Neural cell (in vitro differentiated cells): ENCODE data around the gene SND1. TPM values are rescaled to one million over a fixed set of nuclear protein-coding genes. Genes with fewer than 3 reads are reported as not detected.

ENCODE experiments used
- H2AFZ ChIP-seq: fragments of 200-600, 300-800 bp; sonication (generic), shearing (Covaris generic); 2 replicates; pipeline ENCODE4 v1.6.0; 2014; ENCODE audit warnings: low read depth, mild to moderate bottlenecking, antibody characterized with exemption, low read length, moderate library complexity
- H3F3A ChIP-seq: fragments of 200-600 bp; shearing (Covaris generic); 2 replicates; pipeline ENCODE4 v1.6.1; 2016; ENCODE audit warnings: mild to moderate bottlenecking, moderate library complexity, mixed read lengths, antibody characterized with exemption, low read length; ENCODE audit not compliant: insufficient read depth, poor library complexity, severe bottlenecking
- H3K27ac ChIP-seq: fragments of 200-600, 300-800 bp; sonication (generic), shearing (Covaris generic); 2 replicates; pipeline ENCODE4 v1.5.1; 2014; ENCODE audit warnings: mild to moderate bottlenecking, low read length, moderate library complexity
- H3K27me3 ChIP-seq: fragments of 300-800, 200-600 bp; sonication (generic), shearing (Covaris generic); 2 replicates; pipeline ENCODE4 v1.6.0; 2014; ENCODE audit warnings: mild to moderate bottlenecking, low read depth, low read length, moderate library complexity; ENCODE audit not compliant: insufficient read depth
- H3K36me3 ChIP-seq: fragments of 300-800, 200-600 bp; sonication (generic), shearing (Covaris generic); 2 replicates; pipeline ENCODE4 v1.5.1; 2014; ENCODE audit warnings: mild to moderate bottlenecking, antibody characterized with exemption, low read length, moderate library complexity; ENCODE audit not compliant: insufficient read depth
- H3K4me2 ChIP-seq: fragments of 300-800, 200-600 bp; sonication (generic), shearing (Covaris generic); 2 replicates; pipeline ENCODE4 v1.6.0; 2014; ENCODE audit warnings: mild to moderate bottlenecking, low read length
- H3K4me3 ChIP-seq: fragments of 300-800, 200-600 bp; sonication (generic), shearing (Covaris generic); 2 replicates; pipeline ENCODE4 v1.5.1; 2014; ENCODE audit warnings: mild to moderate bottlenecking, low read length, moderate library complexity
- H3K79me2 ChIP-seq: fragments of 200-600 bp; shearing (Covaris generic); replicated peaks from 2 replicates; pipeline ENCODE4 v1.6.0; 2014; ENCODE audit warnings: mild to moderate bottlenecking, low read length, moderate library complexity; ENCODE audit not compliant: insufficient read depth
- H3K9ac ChIP-seq: fragments of 300-800, 200-600 bp; sonication (generic), shearing (Covaris generic); 2 replicates; pipeline ENCODE4 v1.6.1; 2016; ENCODE audit warnings: mild to moderate bottlenecking, low read length, mixed read lengths
- H3K9me2 ChIP-seq: fragments of 200-600 bp; shearing (Covaris generic); 2 replicates; pipeline ENCODE4 v1.6.1; 2016; ENCODE audit warnings: mild to moderate bottlenecking, low read length, mixed read lengths; ENCODE audit not compliant: insufficient read depth
- H3K9me3 ChIP-seq: fragments of 200-600, 300-800 bp; sonication (generic), shearing (Covaris generic); 2 replicates; pipeline ENCODE4 v1.6.1; 2016; ENCODE audit warnings: mild to moderate bottlenecking, mixed run types, low read length, moderate library complexity, mixed read lengths
- H4K20me1 ChIP-seq: fragments of 200-600 bp; shearing (Covaris generic); 2 replicates; pipeline ENCODE4 v1.6.1; 2016; ENCODE audit warnings: mild to moderate bottlenecking, mixed run types; ENCODE audit not compliant: insufficient read depth
- CTCF ChIP-seq: fragments of 450-650 bp; IDR thresholded peaks from 2 replicates; pipeline ENCODE4 v1.5.1; 2014; ENCODE audit warnings: antibody characterized with exemption, mild to moderate bottlenecking, moderate library complexity; ENCODE audit not compliant: poor library complexity, severe bottlenecking
- EP300 ChIP-seq: fragments of 450-650 bp; conservative IDR thresholded peaks from 2 replicates; pipeline ENCODE4 v1.6.1; 2014; ENCODE audit warnings: antibody characterized with exemption, mild to moderate bottlenecking, moderate library complexity; ENCODE audit not compliant: poor library complexity, severe bottlenecking
- EZH2 ChIP-seq: fragments of 200-600, 300-800 bp; shearing (Covaris generic), sonication (generic); IDR thresholded peaks from 2 replicates; pipeline ENCODE4 v1.6.1; 2014; ENCODE audit warnings: antibody characterized with exemption, low read length, borderline replicate concordance, mild to moderate bottlenecking; ENCODE audit not compliant: insufficient read depth, poor library complexity, severe bottlenecking
- MXI1 ChIP-seq: fragments of 450-650 bp; conservative IDR thresholded peaks from 2 replicates; pipeline ENCODE4 v1.6.1; 2014; ENCODE audit warnings: antibody characterized with exemption, mild to moderate bottlenecking; ENCODE audit not compliant: poor library complexity, severe bottlenecking
- POLR2AphosphoS5 ChIP-seq: IDR thresholded peaks from 2 replicates; pipeline ENCODE4 v1.6.1; 2012
- RAD21 ChIP-seq: fragments of 450-650 bp; conservative IDR thresholded peaks from 2 replicates; pipeline ENCODE4 v1.6.1; 2014; ENCODE audit warnings: antibody characterized with exemption, mild to moderate bottlenecking, moderate library complexity
- REST ChIP-seq: IDR thresholded peaks from 2 replicates; pipeline ENCODE4 v1.6.1; 2012; ENCODE audit warnings: borderline replicate concordance
- SMC3 ChIP-seq: fragments of 450-650 bp; conservative IDR thresholded peaks from 2 replicates; pipeline ENCODE4 v1.6.1; 2014; ENCODE audit warnings: antibody characterized with exemption, mild to moderate bottlenecking, moderate library complexity; ENCODE audit not compliant: poor library complexity
- TAF1 ChIP-seq: IDR thresholded peaks from 2 replicates; pipeline ENCODE4 v1.6.1; 2012; ENCODE audit warnings: low read depth
- polyA plus RNA-seq: library from polyadenylated mRNA; depleted of rRNA; stranded (reverse); fragments of >200 nt; gene quantifications from 2 replicates; pipeline ENCODE4 v1.2.3, GENCODE V29; 2014

The SND1 gene
- polyA plus RNA-seq, 1 donor from 2014 or later: 37.4 TPM

- H4K20me1 ChIP-seq: no peaks in the 10 kb centered on the region
- no peak overlapping the region for H3K4me3 ChIP-seq
- no peaks in the 10 kb centered on the region for H3K36me3 ChIP-seq
- no peaks in the 10 kb centered on the region for H3K9me2 ChIP-seq
- H3K27me3 ChIP-seq: no peaks in the 10 kb centered on the region
- no peaks in the 10 kb centered on the region for H3K79me2 ChIP-seq
- H3K4me2 ChIP-seq: no peak overlapping the region
- H2AFZ ChIP-seq: no peak overlapping the region
- H3K9ac ChIP-seq: no peak overlapping the region
- no peak overlapping the region for H3K27ac ChIP-seq
- H3K9me3 ChIP-seq: no peaks in the 10 kb centered on the region
- no peaks in the 10 kb centered on the region for H3F3A ChIP-seq
- TF ChIP-seq EZH2: no peak
Observed at GRCh38 chr7:127854383-127854782, 202.4 kb downstream of the SND1 start.

GRCh38 chr7:127857464-127857841 lies 205.5 kb downstream of the SND1 start:
- Histone ChIP-seq H3K9me2 (no peaks in the 10 kb centered on the region), H3K4me3 (no peak overlapping the region), H4K20me1 (no peaks in the 10 kb centered on the region), H3K36me3 (no peaks in the 10 kb centered on the region), H2AFZ (no peak overlapping the region), H3K27ac (no peak overlapping the region), H3K27me3 (no peaks in the 10 kb centered on the region), H3K9me3 (no peaks in the 10 kb centered on the region), H3F3A (no peaks in the 10 kb centered on the region), H3K4me2 (no peak overlapping the region), H3K79me2 (no peaks in the 10 kb centered on the region), H3K9ac (no peak overlapping the region)
- TF ChIP-seq SMC3 (no peak), TAF1 (no peak), MXI1 (no peak), EZH2 (no peak), REST (no peak), CTCF (no peak), POLR2AphosphoS5 (no peak), RAD21 (no peak), EP300 (no peak)
